Neural progenitor cell (in vitro differentiated cells): Measurements from ENCODE around the gene MAN2B2.

Experiments
- CTCF ChIP-seq: fragments of 200-600 bp; sonication (generic); IDR thresholded peaks from 2 replicates; pipeline ENCODE4 v1.5.1; 2017; ENCODE audit warnings: antibody characterized with exemption, mild to moderate bottlenecking
- EZH2 ChIP-seq: fragments of 200-600 bp; sonication (generic); IDR thresholded peaks from 2 replicates; pipeline ENCODE4 v1.6.1; 2017; ENCODE audit warnings: antibody characterized with exemption, mild to moderate bottlenecking, moderate library complexity
- EZH2phosphoT487 ChIP-seq: fragments of 200-600 bp; sonication (generic); IDR thresholded peaks from 2 replicates; pipeline ENCODE4 v1.6.1; 2017; ENCODE audit warnings: antibody characterized with exemption

DNA sequence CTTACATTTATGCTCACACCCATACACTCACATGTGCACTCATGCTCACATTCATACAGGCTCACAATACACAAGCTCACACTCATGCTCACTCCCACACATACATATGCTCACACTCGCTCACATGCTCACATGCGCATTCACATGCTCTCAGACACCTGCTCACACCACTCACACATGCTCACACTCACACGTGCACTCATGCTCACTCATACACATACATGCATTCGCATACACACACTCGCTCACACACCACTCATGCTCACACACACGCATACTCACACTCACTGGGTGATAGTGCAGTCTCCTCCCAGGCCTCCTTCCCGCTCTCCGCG lies 90.3 kb downstream of the MAN2B2 start:
- no peak for TF ChIP-seq CTCF
- no peak for TF ChIP-seq EZH2
- no peak for TF ChIP-seq EZH2phosphoT487
